Gastrocnemius medialis (tissue), 4 donors: ENCODE measurements around the gene ASB6. TPM values are rescaled to one million over a fixed set of nuclear protein-coding genes. Genes with fewer than 3 reads are reported as not detected.

Experiments
- ATAC-seq, 2 donors: fragments of 150-250 bp; one replicate each; pipeline ENCODE4 v1.9.1; 2016
- DNase-seq, 2 donors: peaks; one replicate each; pipeline ENCODE4 v3.0.0-alpha.2; 2019
- H3K27ac ChIP-seq, 4 donors: fragments of 200-600 bp; sonication (generic); 1 replicate in 1 of 4; 2 replicates in 3 of 4; pipeline ENCODE4 v1.5.1; 2016 to 2018; ENCODE audit warnings: mild to moderate bottlenecking in 2 of 4, moderate library complexity in 1 of 4
- H3K27me3 ChIP-seq, 3 donors: fragments of 200-600 bp; sonication (generic) in 2 of 3; 1 replicate in 1 of 3; 2 replicates in 2 of 3; pipeline versions ENCODE4 v1.5.1 to v1.6.0; 2016 to 2019; ENCODE audit warnings: mild to moderate bottlenecking in 1 of 3, moderate library complexity in 1 of 3
- H3K36me3 ChIP-seq, 2 donors: fragments of 200-600 bp; sonication (generic) in 1 of 2; one replicate each; pipeline ENCODE4 v1.5.1; 2017 to 2018
- H3K4me1 ChIP-seq, 2 donors: fragments of 200-600 bp; sonication (generic) in 1 of 2; one replicate each; pipeline ENCODE4 v1.5.1; 2016 to 2017; ENCODE audit warnings: mild to moderate bottlenecking in 2 of 2
- H3K4me3 ChIP-seq, 4 donors: fragments of 200-600 bp; sonication (generic) in 3 of 4; 1 replicate in 1 of 4; 2 replicates in 3 of 4; pipeline ENCODE4 v1.5.1; 2016 to 2019; ENCODE audit warnings: mild to moderate bottlenecking in 2 of 4
- H3K9me3 ChIP-seq, 3 donors: fragments of 200-600 bp; sonication (generic) in 2 of 3; 1 replicate in 1 of 3; 2 replicates in 2 of 3; pipeline ENCODE4 v1.5.1; 2016 to 2019
- CTCF ChIP-seq, 5 experiments: fragments of 450-650 bp in 3 of 5; fragments of 200-600 bp in 2 of 5; sonication (generic) in 2 of 5; IDR thresholded peaks in 4 of 5; conservative IDR thresholded peaks in 1 of 5; 1 replicate in 4 of 5; 2 replicates in 1 of 5; pipeline ENCODE4 v1.5.1; 2016 to 2019; ENCODE audit warnings: antibody characterized with exemption in 5 of 5, mild to moderate bottlenecking in 3 of 5, moderate library complexity in 3 of 5
- POLR2A ChIP-seq, 2 donors: fragments of 450-650 bp; IDR thresholded peaks; one replicate each; pipeline ENCODE4 v1.6.1; 2017; ENCODE audit warnings: antibody characterized with exemption in 2 of 2, mild to moderate bottlenecking in 2 of 2, moderate library complexity in 2 of 2
- in situ Hi-C, 4 donors: fragments of 200-750 bp; cut with MboI; loops; one replicate each; pipeline versions ENCODE4 v1.15.0 to v1.8.0; 2017; ENCODE audit warnings: low sequenced_read_pairs in 4 of 4
- intact Hi-C: fragments of 100-400 bp; cut with DNase I; formaldehyde crosslinking; loops from one replicate; pipeline ENCODE4 v1.15.1; 2023; ENCODE audit warnings: low total_unique reads
- total RNA-seq, 4 donors: library from RNA; depleted of rRNA; stranded (reverse); fragments of >200 nt; gene quantifications; one replicate each; pipeline versions ENCODE4 v1.1.0 to v1.2.3, GENCODE V29; 2016

Gene ASB6
- total RNA-seq, 4 donors from 2014 or later, result 14.4 to 24.0 (median 19.4) TPM

- no peak for TF ChIP-seq POLR2A (IDR thresholded peaks at IDR 0.05)
- TF ChIP-seq CTCF (IDR thresholded peaks at IDR 0.05 in 4 of 5, conservative IDR thresholded peaks at IDR 0.05 in 1 of 5), result no peak
- in situ Hi-C loops (no loop called here), intact Hi-C loops (loop anchor here (10.0 kb wide), 1 partner anchor 83 kb away; no protein-coding TSS in a partner anchor)
- DNase-seq (peak; percentile 38 to 71), ATAC-seq (peak; percentile 83 to 87)
- H3K27me3 ChIP-seq, result no peaks in the 10 kb centered on the region
- no peaks in the 10 kb centered on the region for H3K9me3 ChIP-seq
- H3K4me3 ChIP-seq, result no peak overlapping the region
- no peaks in the 10 kb centered on the region for H3K36me3 ChIP-seq
- H3K4me1 ChIP-seq, result peaks cover 0 to 8% of the 10 kb centered on the region in 2 donors
- H3K27ac ChIP-seq, result peak overlapping the region; percentile 15 to 71 (median 40)
Observed at GRCh38 chr9:129587487-129588262, 54.3 kb downstream of the ASB6 start.

- TF ChIP-seq CTCF (IDR thresholded peaks at IDR 0.05 in 4 of 5, conservative IDR thresholded peaks at IDR 0.05 in 1 of 5) (no peak), POLR2A (IDR thresholded peaks at IDR 0.05) (no peak)
- DNase-seq, result no peak
- Histone ChIP-seq H3K9me3 (no peaks in the 10 kb centered on the region), H3K27ac (peak overlapping the region in 1 of 4 donors; percentile 71), H3K4me1 (peaks cover 0 to 8% of the 10 kb centered on the region in 2 donors), H3K4me3 (no peak overlapping the region), H3K36me3 (no peaks in the 10 kb centered on the region), H3K27me3 (no peaks in the 10 kb centered on the region)
- intact Hi-C loops, result loop anchor here (10.0 kb wide), 1 partner anchor 82 kb away; no protein-coding TSS in a partner anchor
- ATAC-seq, result no peak
- in situ Hi-C loops, result no loop called here
Observed at GRCh38 chr9:129586685-129587084, 55.3 kb downstream of the ASB6 start.

- in situ Hi-C loops, result no loop called here
- no peaks in the 10 kb centered on the region for H3K27me3 ChIP-seq
- ATAC-seq, result no peak
Observed at GRCh38 chr9:129586245-129586644, 55.7 kb downstream of the ASB6 start.

GRCh38 chr9:129585352-129585751 is 56.6 kb downstream of the ASB6 start:
- H3K36me3 ChIP-seq, result no peaks in the 10 kb centered on the region
- DNase-seq, result no peak
- no peak overlapping the region for H3K27ac ChIP-seq
- TF ChIP-seq CTCF (IDR thresholded peaks at IDR 0.05 in 4 of 5, conservative IDR thresholded peaks at IDR 0.05 in 1 of 5) (no peak), POLR2A (IDR thresholded peaks at IDR 0.05) (no peak)
- no peaks in the 10 kb centered on the region for H3K9me3 ChIP-seq
- no peaks in the 10 kb centered on the region for H3K27me3 ChIP-seq
- no peak for ATAC-seq
- in situ Hi-C loops (no loop called here), intact Hi-C loops (loop anchor here (10.0 kb wide), 1 partner anchor 81 kb away; no protein-coding TSS in a partner anchor)
- H3K4me1 ChIP-seq, result peaks cover 0 to 8% of the 10 kb centered on the region in 2 donors
- H3K4me3 ChIP-seq, result no peak overlapping the region

More at GRCh38 chr9:129586245-129586644, 55.7 kb downstream of the ASB6 start:
- no peak for DNase-seq
- Histone ChIP-seq H3K4me1 (peaks cover 0 to 8% of the 10 kb centered on the region in 2 donors), H3K4me3 (no peak overlapping the region), H3K27ac (peak overlapping the region in 1 of 4 donors; percentile 71), H3K9me3 (no peaks in the 10 kb centered on the region), H3K36me3 (no peaks in the 10 kb centered on the region)
- no peak for TF ChIP-seq POLR2A (IDR thresholded peaks at IDR 0.05)
- no peak for TF ChIP-seq CTCF (IDR thresholded peaks at IDR 0.05 in 4 of 5, conservative IDR thresholded peaks at IDR 0.05 in 1 of 5)
- intact Hi-C loops, result loop anchor here (10.0 kb wide), 1 partner anchor 81 kb away; no protein-coding TSS in a partner anchor

Other genes with a start within 250 kb of the ASB6 start
- gene C9orf50, start 21.1 kb downstream of the ASB6 start, total RNA-seq, result not detected
- 10 to 100 TPM; 37.8 to 82.1 (median 48.1) TPM for gene NTMT1, start 16.0 kb downstream of the ASB6 start, total RNA-seq
- gene PRRX2, start 23.5 kb upstream of the ASB6 start, total RNA-seq, result 1 to 10 TPM in 2 of 4 donors, under 1 TPM in 1, not detected in 1; 0.75 to 1.7 (median 1.6) TPM
- gene PTGES, start 110.9 kb upstream of the ASB6 start, total RNA-seq, result 1 to 10 TPM in 1 of 4 donors, under 1 TPM in 2, not detected in 1; 0.23 to 1.2 (median 0.51) TPM
- 10 to 100 TPM; 15.9 to 22.6 (median 21.2) TPM for gene TOR1B, start 161.0 kb upstream of the ASB6 start, total RNA-seq
- gene TOR1A, start 182.0 kb upstream of the ASB6 start, total RNA-seq, result 10 to 100 TPM; 18.1 to 31.9 (median 24.9) TPM
- 100 to 1,000 TPM in 1 of 4 donors, 10 to 100 TPM in 3; 82.3 to 108 (median 83.9) TPM for gene C9orf78, start 193.1 kb upstream of the ASB6 start, total RNA-seq
- 10 to 100 TPM; 13.4 to 25.4 (median 18.6) TPM for gene USP20, start 193.3 kb upstream of the ASB6 start, total RNA-seq